H9 (cell line): ENCODE results near the gene PLB1. TPM values are rescaled to one million over a fixed set of nuclear protein-coding genes. Genes with fewer than 3 reads are reported as not detected.

ENCODE experiments used
- DNase-seq: peaks from one replicate; pipeline ENCODE4 v3.0.0-alpha.2; 2017
- H2AFZ ChIP-seq: one replicate; pipeline ENCODE4 v1.6.1; 2013; ENCODE audit warnings: mild to moderate bottlenecking, low read length, control low read depth, moderate library complexity
- H2AK5ac ChIP-seq: 2 replicates; pipeline ENCODE4 v1.6.1; 2013; ENCODE audit warnings: low read length, control low read depth, mixed read lengths; ENCODE audit not compliant: insufficient read length
- H2BK120ac ChIP-seq: one replicate; pipeline ENCODE4 v1.6.1; 2013; ENCODE audit warnings: low read depth, mild to moderate bottlenecking, low read length, control low read depth, inconsistent platforms; ENCODE audit not compliant: poor library complexity, severe bottlenecking
- H2BK12ac ChIP-seq: 2 replicates; pipeline ENCODE4 v1.6.1; 2013; ENCODE audit warnings: low read length, control low read depth, mixed read lengths, low read depth; ENCODE audit not compliant: insufficient read length
- H2BK15ac ChIP-seq: 2 replicates; pipeline ENCODE4 v1.6.1; 2013; ENCODE audit warnings: low read depth, low read length, control low read depth
- H2BK20ac ChIP-seq: one replicate; pipeline ENCODE4 v1.6.1; 2013; ENCODE audit warnings: low read depth, mild to moderate bottlenecking, low read length, control low read depth, inconsistent platforms; ENCODE audit not compliant: poor library complexity, severe bottlenecking
- H2BK5ac ChIP-seq: 2 replicates; pipeline ENCODE4 v1.6.1; 2013; ENCODE audit warnings: low read length, control low read depth, mixed read lengths; ENCODE audit not compliant: insufficient read length
- H3K14ac ChIP-seq: 2 replicates; pipeline ENCODE4 v1.6.1; 2013; ENCODE audit warnings: low read length, control low read depth; ENCODE audit not compliant: insufficient read depth
- H3K18ac ChIP-seq: 2 replicates; pipeline ENCODE4 v1.6.1; 2013; ENCODE audit warnings: low read depth, mild to moderate bottlenecking, mixed read lengths, low read length, control low read depth; ENCODE audit not compliant: insufficient read length
- H3K23ac ChIP-seq: 2 replicates; pipeline ENCODE4 v1.6.1; 2013; ENCODE audit warnings: low read length, control low read depth, mixed read lengths, low read depth; ENCODE audit not compliant: insufficient read length
- H3K23me2 ChIP-seq: 2 replicates; pipeline ENCODE4 v1.6.1; 2013; ENCODE audit warnings: low read depth, mild to moderate bottlenecking, mixed read lengths, low read length, control low read depth; ENCODE audit not compliant: insufficient read length, poor library complexity, severe bottlenecking
- H3K27ac ChIP-seq: 2 replicates; pipeline ENCODE4 v1.5.1; 2013; ENCODE audit warnings: low read length, control low read depth, mixed read lengths, low read depth; ENCODE audit not compliant: insufficient read length
- H3K27me3 ChIP-seq: 2 replicates; pipeline ENCODE4 v1.6.1; 2013; ENCODE audit warnings: low read length, control low read depth, inconsistent platforms; ENCODE audit not compliant: insufficient read depth
- H3K4ac ChIP-seq: 2 replicates; pipeline ENCODE4 v1.6.1; 2013; ENCODE audit warnings: low read depth, mild to moderate bottlenecking, control low read depth, inconsistent platforms, low read length, moderate library complexity
- H3K4me1 ChIP-seq: 2 replicates; pipeline ENCODE4 v1.6.1; 2013; ENCODE audit warnings: low read length, control low read depth, inconsistent platforms; ENCODE audit not compliant: insufficient read depth
- H3K4me2 ChIP-seq: 2 replicates; pipeline ENCODE4 v1.6.1; 2013; ENCODE audit warnings: low read length, control low read depth, mixed read lengths; ENCODE audit not compliant: insufficient read length, insufficient read depth
- H3K56ac ChIP-seq: 2 replicates; pipeline ENCODE4 v1.6.1; 2013; ENCODE audit warnings: low read depth, mild to moderate bottlenecking, mixed read lengths, low read length, control low read depth; ENCODE audit not compliant: insufficient read length
- H3K79me1 ChIP-seq: 2 replicates; pipeline ENCODE4 v1.6.1; 2013; ENCODE audit warnings: low read depth, mild to moderate bottlenecking, moderate library complexity, low read length, control low read depth, inconsistent platforms; ENCODE audit not compliant: insufficient read depth, poor library complexity, severe bottlenecking
- H3K79me2 ChIP-seq: 2 replicates; pipeline ENCODE4 v1.6.1; 2013; ENCODE audit warnings: low read length, control low read depth, inconsistent platforms; ENCODE audit not compliant: insufficient read depth
- H3K9ac ChIP-seq: 2 replicates; pipeline ENCODE4 v1.6.1; 2013; ENCODE audit warnings: low read length, control low read depth, mixed read lengths; ENCODE audit not compliant: insufficient read length; ENCODE audit errors: extremely low read depth
- H3K9me3 ChIP-seq: one replicate; pipeline ENCODE4 v1.6.1; 2013; ENCODE audit warnings: low read depth, low read length, inconsistent platforms; ENCODE audit not compliant: control insufficient read depth
- H3T11ph ChIP-seq: one replicate; pipeline ENCODE4 v1.6.1; 2013; ENCODE audit warnings: mild to moderate bottlenecking, low read length, control low read depth, inconsistent platforms
- H4K20me1 ChIP-seq: one replicate; pipeline ENCODE4 v1.6.1; 2013; ENCODE audit not compliant: control insufficient read depth, insufficient read length, insufficient read depth
- H4K5ac ChIP-seq: 2 replicates; pipeline ENCODE4 v1.6.1; 2013; ENCODE audit warnings: low read depth, mild to moderate bottlenecking, mixed read lengths, low read length, control low read depth; ENCODE audit not compliant: insufficient read length
- H4K8ac ChIP-seq: replicated peaks from 2 replicates; pipeline ENCODE4 v1.6.1; 2013; ENCODE audit warnings: low read length, control low read depth, mixed read lengths, low read depth; ENCODE audit not compliant: insufficient read length
- H4K91ac ChIP-seq: 2 replicates; pipeline ENCODE4 v1.6.1; 2013; ENCODE audit warnings: low read depth, mild to moderate bottlenecking, moderate library complexity, mixed read lengths, low read length, control low read depth; ENCODE audit not compliant: insufficient read length
- H3K27ac Mint-ChIP-seq, 3 experiments: 2 replicates in 2 of 3; 3 replicates in 1 of 3; pipeline ENCODE4 v1.8.0; 2020 to 2021; ENCODE audit warnings: mixed read lengths in 3 of 3, mild to moderate bottlenecking in 1 of 3, moderate library complexity in 1 of 3
- H3K27me3 Mint-ChIP-seq: 2 replicates; pipeline ENCODE4 v1.8.0; 2021; ENCODE audit warnings: low read depth, mild to moderate bottlenecking, moderate library complexity, mixed read lengths
- H3K36me3 Mint-ChIP-seq, 3 experiments: 2 replicates in 2 of 3; 3 replicates in 1 of 3; pipeline ENCODE4 v1.8.0; 2020 to 2021; ENCODE audit warnings: low read depth in 3 of 3, mixed read lengths in 3 of 3; ENCODE audit not compliant: insufficient read depth in 1 of 3
- H3K4me1 Mint-ChIP-seq, 2 experiments: 2 replicates each; pipeline ENCODE4 v1.8.0; 2020; ENCODE audit warnings: mixed read lengths in 2 of 2
- H3K4me3 Mint-ChIP-seq, 2 experiments: 2 replicates in 1 of 2; 3 replicates in 1 of 2; pipeline ENCODE4 v1.8.0; 2020 to 2021; ENCODE audit warnings: mild to moderate bottlenecking in 2 of 2, mixed read lengths in 2 of 2, moderate library complexity in 1 of 2
- H3K9me3 Mint-ChIP-seq, 2 experiments: 2 replicates in 1 of 2; 3 replicates in 1 of 2; pipeline ENCODE4 v1.8.0; 2020; ENCODE audit warnings: mild to moderate bottlenecking in 2 of 2, mixed read lengths in 2 of 2, moderate library complexity in 1 of 2
- CTCF ChIP-seq: fragments of 200-600 bp; sonication (generic); conservative IDR thresholded peaks from 3 replicates; pipeline ENCODE4 v1.8.0; 2021; ENCODE audit warnings: antibody characterized with exemption, mild to moderate bottlenecking
- WGBS: extraction: QIAGEN DNeasy Blood & Tissue Kit; methylation state at CpG from one replicate; pipeline ENCODE4 v1.1.7; 2013; ENCODE audit warnings: missing lambda C conversion rate, low lambda C conversion rate, mixed read lengths; ENCODE audit not compliant: insufficient read length; ENCODE audit errors: extremely low coverage; 5-methylcytosine and 5-hydroxymethylcytosine counted together
- total RNA-seq: library from RNA; stranded (reverse); gene quantifications from 2 replicates; pipeline ENCODE4 v1.2.1, GENCODE V29; 2021

PLB1 gene
- total RNA-seq, 1 experiment from 2014 or later, result not detected

- Histone ChIP-seq H3K79me2 (no peaks in the 10 kb centered on the region), H3K18ac (no peak overlapping the region), H3K27ac (no peak overlapping the region), H3K14ac (no peak overlapping the region), H2BK120ac (no peak overlapping the region), H3T11ph (no peak overlapping the region), H3K27me3 (no peaks in the 10 kb centered on the region), H2BK5ac (no peak overlapping the region), H2AFZ (no peak overlapping the region), H3K56ac (no peak overlapping the region), H3K79me1 (no peaks in the 10 kb centered on the region), H3K23me2 (no peaks in the 10 kb centered on the region), H2BK15ac (no peak overlapping the region), H2BK20ac (no peak overlapping the region), H2BK12ac (no peak overlapping the region), H4K8ac (no peak overlapping the region), H3K9me3 (no peaks in the 10 kb centered on the region), H2AK5ac (no peak overlapping the region), H4K91ac (no peak overlapping the region), H3K23ac (no peak overlapping the region), H3K4ac (no peak overlapping the region), H4K20me1 (no peaks in the 10 kb centered on the region), H3K4me1 (peaks cover 5% of the 10 kb centered on the region; the same call in 1 of the 2 replicates), H3K9ac (no peak overlapping the region), H4K5ac (no peak overlapping the region), H3K4me2 (no peak overlapping the region)
- no peak for DNase-seq
- no peak for TF ChIP-seq CTCF
- no peaks in the 10 kb centered on the region for H3K9me3 Mint-ChIP-seq
- peaks cover 3% of the 10 kb centered on the region for H3K27me3 Mint-ChIP-seq
- H3K4me1 Mint-ChIP-seq, result peaks cover 32 to 37% of the 10 kb centered on the region in 2 experiments
- H3K4me3 Mint-ChIP-seq, result no peak overlapping the region
- no CpG with 5 or more reads among the region's 9 CpGs for WGBS
- no peaks in the 10 kb centered on the region; a peak in 1 of 7 replicates for H3K36me3 Mint-ChIP-seq
- H3K27ac Mint-ChIP-seq, result no peak overlapping the region
Observed at GRCh38 chr2:28591711-28592335, 96.0 kb downstream of the PLB1 start.
